SK-MEL-5 (cell line): Measurements from ENCODE around the gene NFIL3. TPM values are rescaled to one million over a fixed set of nuclear protein-coding genes. Genes with fewer than 3 reads are reported as not detected.
A peak's percentile ranks its signal among the peaks of the same experiment; 100 is the strongest.
"Not testable (repeated sequence)": the region's sequence is repeated elsewhere in the genome, so short reads cannot be mapped to it uniquely, and the experiment has no call there.

Source experiments
- DNase-seq: peaks from one replicate; pipeline ENCODE4 v3.0.0-alpha.2; 2016; ENCODE audit warnings: low read depth, low spot score
- in situ Hi-C: cut with HindIII; loops from 2 replicates; pipeline ENCODE4 v1.10.0; 2016; ENCODE audit warnings: low sequenced_read_pairs, high pct_unique_total_duplicates, low pct_unique_long_range_greater_than_20kb
- total RNA-seq: library from RNA; depleted of rRNA; stranded (reverse); fragments of >200 nt; shearing (Covaris generic); gene quantifications from 2 replicates; pipeline ENCODE4 v1.2.3, GENCODE V29; 2014

The NFIL3 gene
- total RNA-seq, 1 experiment from 2014 or later: 10.1 TPM

- in situ Hi-C loops: no loop called here
- no peak for DNase-seq
Measured at GRCh38 chr9:91407580-91408318, 15.9 kb downstream of the NFIL3 start.

GRCh38 chr9:91405343-91406077 is 18.1 kb downstream of the NFIL3 start:
- in situ Hi-C loops: no loop called here
- no peak for DNase-seq

- in situ Hi-C loops: no loop called here
- DNase-seq: no peak
Measured at GRCh38 chr9:91403665-91404543, 19.7 kb downstream of the NFIL3 start.

GRCh38 chr9:91398926-91399325 is 24.7 kb downstream of the NFIL3 start:
- DNase-seq: no peak
- in situ Hi-C loops: no loop called here

- in situ Hi-C loops: no loop called here
Measured at GRCh38 chr9:91395553-91396471, 27.8 kb downstream of the NFIL3 start.

GRCh38 chr9:91395106-91395552 is 28.5 kb downstream of the NFIL3 start:
- peak; percentile 11 for DNase-seq
- in situ Hi-C loops: no loop called here

More at GRCh38 chr9:91395553-91396471, 27.8 kb downstream of the NFIL3 start:
- DNase-seq: peak; percentile 60

GRCh38 chr9:91393826-91394225 is 29.8 kb downstream of the NFIL3 start:
- in situ Hi-C loops: no loop called here
- DNase-seq: no peak

- DNase-seq: no peak
Measured at GRCh38 chr9:91392435-91392834, 31.2 kb downstream of the NFIL3 start.

GRCh38 chr9:91391818-91392217 is 31.8 kb downstream of the NFIL3 start:
- DNase-seq: no peak
- in situ Hi-C loops: no loop called here

More at GRCh38 chr9:91392435-91392834, 31.2 kb downstream of the NFIL3 start:
- in situ Hi-C loops: no loop called here

- in situ Hi-C loops: no loop called here
- no peak for DNase-seq
Measured at GRCh38 chr9:91391412-91391811, 32.2 kb downstream of the NFIL3 start.

- in situ Hi-C loops, DNase-seq: not testable (repeated sequence)
Measured at GRCh38 chr9:91389686-91390085, 33.9 kb downstream of the NFIL3 start.

GRCh38 chr9:91386765-91387164 is 36.9 kb downstream of the NFIL3 start:
- no peak for DNase-seq
- in situ Hi-C loops: no loop called here

GRCh38 chr9:91384954-91385353 is 38.7 kb downstream of the NFIL3 start:
- no peak for DNase-seq
- in situ Hi-C loops: no loop called here

GRCh38 chr9:91383577-91383976 is 40.1 kb downstream of the NFIL3 start:
- in situ Hi-C loops: no loop called here
- DNase-seq: peak; percentile 51

- DNase-seq: no peak
- in situ Hi-C loops: no loop called here
Measured at GRCh38 chr9:91382298-91382697, 41.3 kb downstream of the NFIL3 start.

- DNase-seq: no peak
- in situ Hi-C loops: no loop called here
Measured at GRCh38 chr9:91379426-91379825, 44.2 kb downstream of the NFIL3 start.

- no peak for DNase-seq
- in situ Hi-C loops: no loop called here
Measured at GRCh38 chr9:91378695-91379127, 44.9 kb downstream of the NFIL3 start.
